K562 (cell line): ENCODE data around the gene KIAA2012. TPM values are rescaled to one million over a fixed set of nuclear protein-coding genes. Genes with fewer than 3 reads are reported as not detected.

Source experiments
- CHCHD3 ChIP-seq: fragments of 250-450 bp; sonication (Bioruptor Pico); IDR thresholded peaks from 2 replicates; pipeline ENCODE4 v2.1.2; 2022; ENCODE audit warnings: mild to moderate bottlenecking
- CHD1 ChIP-seq: fragments of 200-600 bp; sonication (generic); IDR thresholded peaks from one replicate; pipeline ENCODE4 v1.6.1; 2012; ENCODE audit warnings: mild to moderate bottlenecking, moderate library complexity, low read length, inconsistent platforms
- DNMT1 ChIP-seq: fragments of 450-650 bp; IDR thresholded peaks from 2 replicates; pipeline ENCODE4 v1.6.1; 2016; ENCODE audit warnings: antibody characterized with exemption, mild to moderate bottlenecking
- ERF ChIP-seq: fragments of 450-650 bp; formaldehyde crosslinking; IDR thresholded peaks from 2 replicates; pipeline ENCODE4 v1.4.0; 2020; ENCODE audit warnings: mild to moderate bottlenecking, mixed read lengths
- FOXK2 ChIP-seq, 2 experiments: fragments of 450-650 bp; IDR thresholded peaks in 1 of 2; conservative IDR thresholded peaks in 1 of 2; 2 replicates each; pipeline ENCODE4 v1.6.1; 2016; ENCODE audit warnings: low read depth in 2 of 2, mild to moderate bottlenecking in 1 of 2
- POLR2AphosphoS2 ChIP-seq: IDR thresholded peaks from 2 replicates; pipeline ENCODE4 v1.6.1; 2012; ENCODE audit warnings: low read length, improper control_type of control experiment
- RFX7 ChIP-seq: fragments of 250-450 bp; sonication (Bioruptor Pico); IDR thresholded peaks from 2 replicates; pipeline ENCODE4 v1.5.1; 2021; ENCODE audit warnings: mild to moderate bottlenecking
- SLC30A9 ChIP-seq: fragments of 250-450 bp; sonication (Bioruptor Pico); IDR thresholded peaks from 2 replicates; pipeline ENCODE4 v1.8.0; 2022; ENCODE audit warnings: mild to moderate bottlenecking, moderate library complexity
- SREBF1 ChIP-seq: fragments of 150-350 bp; IDR thresholded peaks from 2 replicates; pipeline ENCODE4 v1.6.1; 2014; ENCODE audit warnings: antibody characterized with exemption, low read depth, low read length, borderline replicate concordance
- TGIF2 ChIP-seq: sonication (generic); formaldehyde crosslinking; IDR thresholded peaks from 2 replicates; pipeline ENCODE4 v1.8.1; 2022; ENCODE audit warnings: mild to moderate bottlenecking, missing genetic modification reagents, moderate library complexity
- ZFX ChIP-seq: sonication (generic); formaldehyde crosslinking; IDR thresholded peaks from 2 replicates; pipeline ENCODE4 v1.8.0; 2022; ENCODE audit warnings: mild to moderate bottlenecking, missing genetic modification reagents, moderate library complexity
- ZNF224 ChIP-seq: sonication (generic); formaldehyde crosslinking; IDR thresholded peaks from 2 replicates; pipeline ENCODE4 v1.8.0; 2022; ENCODE audit warnings: mild to moderate bottlenecking, missing genetic modification reagents
- ZNF764 ChIP-seq: fragments of 250-450 bp; sonication (Bioruptor Pico); IDR thresholded peaks from 2 replicates; pipeline ENCODE4 v1.4.0; 2020; ENCODE audit warnings: low read depth, mild to moderate bottlenecking, moderate library complexity
- polyA plus RNA-seq, 8 experiments: library from polyadenylated mRNA; depleted of rRNA in 4 of 8; stranded (reverse) in 5 of 8; unstranded in 3 of 8; fragments of >200 nt; fragmentation: Nextera tagmentation in 2 of 8; fragmentation: Illumina TruSeq in 1 of 8; extraction: Ambion mirVana in 2 of 8; extraction: Trizol in 1 of 8; gene quantifications; 2 replicates each; pipeline versions ENCODE4 v1.2.1 to v1.2.3, GENCODE V29; 2011 to 2014; ENCODE audit warnings: inconsistent platforms in 1 of 8, missing spikeins in 1 of 8
- total RNA-seq, 7 experiments: library from RNA; depleted of rRNA in 6 of 7; stranded (reverse); fragments of >200 nt in 6 of 7; fragmentation: Illumina TruSeq in 2 of 7; extraction: Trizol in 2 of 7; gene quantifications; 2 replicates each; pipeline versions ENCODE4 v1.2.1 to v1.2.3, GENCODE V29; 2011 to 2021; ENCODE audit warnings: low replicate concordance in 1 of 7
- TF ChIP-seq, protein P1 (sequence below): fragments of 450-650 bp; IDR thresholded peaks from 2 replicates; pipeline ENCODE4 v1.6.1; 2016; ENCODE audit warnings: low read depth
- TF ChIP-seq, protein P2 (sequence below): fragments of 450-650 bp; conservative IDR thresholded peaks from 2 replicates; pipeline ENCODE4 v1.6.1; 2016; ENCODE audit warnings: missing genetic modification characterization, low read depth, mild to moderate bottlenecking, control low read depth, missing compliant biosample characterization
- TF ChIP-seq, protein P3 (sequence below), 2 experiments: IDR thresholded peaks in 1 of 2; conservative IDR thresholded peaks in 1 of 2; 2 replicates each; pipeline ENCODE4 v1.6.1; 2016; ENCODE audit warnings: low read depth in 2 of 2, mild to moderate bottlenecking in 1 of 2, missing compliant biosample characterization in 1 of 2, missing genetic modification characterization in 1 of 2, moderate library complexity in 1 of 2

KIAA2012 gene
- total and polyA plus RNA-seq, 9 of the 15 experiments (the other 6 are each of a cell fraction or from before 2014, with no cell fraction given) = not detected

DNA sequence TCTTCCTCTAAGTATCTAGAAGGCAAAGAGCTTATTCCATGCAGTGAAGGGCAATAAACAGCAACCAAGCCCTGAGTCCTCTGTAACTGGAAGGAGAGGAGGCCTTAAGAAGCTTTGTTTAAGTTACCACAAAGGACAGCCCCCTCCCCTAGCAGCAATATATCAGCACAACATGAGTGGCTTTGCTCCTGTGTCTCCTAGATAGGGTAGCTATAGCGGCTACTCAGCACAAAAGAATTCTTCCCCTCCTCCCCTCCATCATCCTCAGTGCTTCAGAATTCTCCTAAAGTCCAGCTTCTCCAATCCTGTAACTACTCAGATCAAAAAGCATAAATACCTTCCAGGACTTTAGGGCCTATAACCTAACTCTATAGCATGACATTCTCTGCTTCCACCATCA lies 148.8 kb downstream of the KIAA2012 start (continued):
- TF ChIP-seq, protein P1, sequence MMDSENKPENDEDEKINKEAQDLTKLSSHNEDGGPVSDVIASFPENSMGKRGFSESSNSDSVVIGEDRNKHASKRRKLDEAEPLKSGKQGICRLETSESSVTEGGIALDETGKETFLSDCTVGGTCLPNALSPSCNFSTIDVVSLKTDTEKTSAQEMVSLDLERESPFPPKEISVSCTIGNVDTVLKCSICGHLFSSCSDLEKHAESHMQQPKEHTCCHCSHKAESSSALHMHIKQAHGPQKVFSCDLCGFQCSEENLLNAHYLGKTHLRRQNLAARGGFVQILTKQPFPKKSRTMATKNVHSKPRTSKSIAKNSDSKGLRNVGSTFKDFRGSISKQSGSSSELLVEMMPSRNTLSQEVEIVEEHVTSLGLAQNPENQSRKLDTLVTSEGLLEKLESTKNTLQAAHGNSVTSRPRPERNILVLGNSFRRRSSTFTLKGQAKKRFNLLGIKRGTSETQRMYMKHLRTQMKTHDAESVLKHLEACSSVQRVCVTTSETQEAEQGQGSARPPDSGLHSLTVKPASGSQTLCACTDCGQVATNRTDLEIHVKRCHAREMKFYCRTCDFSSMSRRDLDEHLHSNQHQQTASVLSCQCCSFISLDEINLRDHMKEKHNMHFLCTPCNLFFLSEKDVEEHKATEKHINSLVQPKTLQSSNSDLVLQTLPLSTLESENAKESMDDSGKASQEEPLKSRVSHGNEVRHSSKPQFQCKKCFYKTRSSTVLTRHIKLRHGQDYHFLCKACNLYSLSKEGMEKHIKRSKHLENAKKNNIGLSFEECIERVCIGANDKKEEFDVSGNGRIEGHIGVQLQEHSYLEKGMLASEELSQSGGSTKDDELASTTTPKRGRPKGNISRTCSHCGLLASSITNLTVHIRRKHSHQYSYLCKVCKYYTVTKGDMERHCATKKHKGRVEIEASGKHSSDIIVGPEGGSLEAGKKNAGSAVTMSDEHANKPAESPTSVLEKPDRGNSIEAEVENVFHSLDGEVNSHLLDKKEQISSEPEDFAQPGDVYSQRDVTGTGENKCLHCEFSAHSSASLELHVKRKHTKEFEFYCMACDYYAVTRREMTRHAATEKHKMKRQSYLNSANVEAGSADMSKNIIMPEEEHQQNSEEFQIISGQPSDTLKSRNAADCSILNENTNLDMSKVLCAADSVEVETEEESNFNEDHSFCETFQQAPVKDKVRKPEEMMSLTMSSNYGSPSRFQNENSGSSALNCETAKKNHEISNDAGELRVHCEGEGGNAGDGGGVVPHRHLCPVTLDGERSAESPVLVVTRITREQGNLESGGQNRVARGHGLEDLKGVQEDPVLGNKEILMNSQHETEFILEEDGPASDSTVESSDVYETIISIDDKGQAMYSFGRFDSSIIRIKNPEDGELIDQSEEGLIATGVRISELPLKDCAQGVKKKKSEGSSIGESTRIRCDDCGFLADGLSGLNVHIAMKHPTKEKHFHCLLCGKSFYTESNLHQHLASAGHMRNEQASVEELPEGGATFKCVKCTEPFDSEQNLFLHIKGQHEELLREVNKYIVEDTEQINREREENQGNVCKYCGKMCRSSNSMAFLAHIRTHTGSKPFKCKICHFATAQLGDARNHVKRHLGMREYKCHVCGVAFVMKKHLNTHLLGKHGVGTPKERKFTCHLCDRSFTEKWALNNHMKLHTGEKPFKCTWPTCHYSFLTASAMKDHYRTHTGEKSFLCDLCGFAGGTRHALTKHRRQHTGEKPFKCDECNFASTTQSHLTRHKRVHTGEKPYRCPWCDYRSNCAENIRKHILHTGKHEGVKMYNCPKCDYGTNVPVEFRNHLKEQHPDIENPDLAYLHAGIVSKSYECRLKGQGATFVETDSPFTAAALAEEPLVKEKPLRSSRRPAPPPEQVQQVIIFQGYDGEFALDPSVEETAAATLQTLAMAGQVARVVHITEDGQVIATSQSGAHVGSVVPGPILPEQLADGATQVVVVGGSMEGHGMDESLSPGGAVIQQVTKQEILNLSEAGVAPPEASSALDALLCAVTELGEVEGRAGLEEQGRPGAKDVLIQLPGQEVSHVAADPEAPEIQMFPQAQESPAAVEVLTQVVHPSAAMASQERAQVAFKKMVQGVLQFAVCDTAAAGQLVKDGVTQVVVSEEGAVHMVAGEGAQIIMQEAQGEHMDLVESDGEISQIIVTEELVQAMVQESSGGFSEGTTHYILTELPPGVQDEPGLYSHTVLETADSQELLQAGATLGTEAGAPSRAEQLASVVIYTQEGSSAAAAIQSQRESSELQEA = no peak
- TF ChIP-seq SREBF1 = no peak
- TF ChIP-seq CHD1 = no peak
- no peak for TF ChIP-seq RFX7 (CRISPR knock-in tag)
- TF ChIP-seq, protein P2, sequence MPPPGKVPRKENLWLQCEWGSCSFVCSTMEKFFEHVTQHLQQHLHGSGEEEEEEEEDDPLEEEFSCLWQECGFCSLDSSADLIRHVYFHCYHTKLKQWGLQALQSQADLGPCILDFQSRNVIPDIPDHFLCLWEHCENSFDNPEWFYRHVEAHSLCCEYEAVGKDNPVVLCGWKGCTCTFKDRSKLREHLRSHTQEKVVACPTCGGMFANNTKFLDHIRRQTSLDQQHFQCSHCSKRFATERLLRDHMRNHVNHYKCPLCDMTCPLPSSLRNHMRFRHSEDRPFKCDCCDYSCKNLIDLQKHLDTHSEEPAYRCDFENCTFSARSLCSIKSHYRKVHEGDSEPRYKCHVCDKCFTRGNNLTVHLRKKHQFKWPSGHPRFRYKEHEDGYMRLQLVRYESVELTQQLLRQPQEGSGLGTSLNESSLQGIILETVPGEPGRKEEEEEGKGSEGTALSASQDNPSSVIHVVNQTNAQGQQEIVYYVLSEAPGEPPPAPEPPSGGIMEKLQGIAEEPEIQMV (tag) = no peak
- no peak for TF ChIP-seq DNMT1
- no peak for TF ChIP-seq SLC30A9 (CRISPR knock-in tag)
- no peak for TF ChIP-seq ZNF224 (CRISPR knock-in tag)
- TF ChIP-seq CHCHD3 (CRISPR knock-in tag) = no peak
- TF ChIP-seq ZFX (CRISPR knock-in tag) = no peak
- no peak for TF ChIP-seq TGIF2 (CRISPR knock-in tag)
- TF ChIP-seq FOXK2 (conservative IDR thresholded peaks at IDR 0.05 in 1 of 2, IDR thresholded peaks at IDR 0.05 in 1 of 2; ENCODE audit: low read depth in 2 of 2) = peak in 1 of 2 experiments; percentile 34; a peak in 1 of 4 replicates
- TF ChIP-seq, protein P3, sequence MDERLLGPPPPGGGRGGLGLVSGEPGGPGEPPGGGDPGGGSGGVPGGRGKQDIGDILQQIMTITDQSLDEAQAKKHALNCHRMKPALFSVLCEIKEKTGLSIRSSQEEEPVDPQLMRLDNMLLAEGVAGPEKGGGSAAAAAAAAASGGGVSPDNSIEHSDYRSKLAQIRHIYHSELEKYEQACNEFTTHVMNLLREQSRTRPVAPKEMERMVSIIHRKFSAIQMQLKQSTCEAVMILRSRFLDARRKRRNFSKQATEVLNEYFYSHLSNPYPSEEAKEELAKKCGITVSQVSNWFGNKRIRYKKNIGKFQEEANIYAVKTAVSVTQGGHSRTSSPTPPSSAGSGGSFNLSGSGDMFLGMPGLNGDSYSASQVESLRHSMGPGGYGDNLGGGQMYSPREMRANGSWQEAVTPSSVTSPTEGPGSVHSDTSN (CRISPR knock-in tag; IDR thresholded peaks at IDR 0.05; ENCODE audit: low read depth) = no peak
- TF ChIP-seq, protein P3 (tag; conservative IDR thresholded peaks at IDR 0.05; ENCODE audit: low read depth) = peak; percentile 83
- no peak for TF ChIP-seq POLR2AphosphoS2
- TF ChIP-seq ERF (CRISPR knock-in tag) = no peak
- no peak for TF ChIP-seq ZNF764 (CRISPR knock-in tag)
